A549 (cell line): ENCODE data around the gene CCNI. TPM values are rescaled to one million over a fixed set of nuclear protein-coding genes. Genes with fewer than 3 reads are reported as not detected.
"Not testable (repeated sequence)": the region's sequence is repeated elsewhere in the genome, so short reads cannot be mapped to it uniquely, and the experiment has no call there.

Experiments
- ATAC-seq, 2 experiments: fragments of 200-7000 bp in 1 of 2; fragments of >200 bp in 1 of 2; cut with Nextera tagmentation in 1 of 2; cut with Tn5 transposase in 1 of 2; 3 replicates each; pipeline versions ENCODE4 v1.8.0 to v1.9.1; 2018 to 2020; ENCODE audit warnings: mild to moderate bottlenecking in 1 of 2, moderate library complexity in 1 of 2
- CTCF ChIA-PET: fragments of 300-600 bp; sonication (Branson Sonifier 250); formaldehyde crosslinking; extraction: SDS; loops from one replicate; lab custom pipeline; 2021; ENCODE audit warnings: antibody characterized with exemption, inconsistent platforms; lab: Yijun Ruan, JAX
- POLR2A ChIA-PET: fragments of 350-600 bp; formaldehyde crosslinking; extraction: SDS; loops from one replicate; lab custom pipeline; 2021; ENCODE audit warnings: antibody characterized with exemption, inconsistent platforms; lab: Yijun Ruan, JAX
- DNase-seq, 2 experiments: peaks; one replicate each; pipeline versions ENCODE4 v3.0.0 to v3.0.0-alpha.2; 2011 to 2016; ENCODE audit warnings: low read depth in 1 of 2, low spot score in 1 of 2
- FAIRE-seq: peaks from 2 replicates; lab custom pipeline; 2011; peaks lifted over from hg19 to GRCh38; lab: Jason Lieb, UNC
- H3K27ac ChIP-seq, 2 experiments: fragments of >200 bp; sonication (Bioruptor Twin); formaldehyde crosslinking; 3 replicates each; pipeline ENCODE4 v1.5.1; 2016 to 2017
- H3K4me1 ChIP-seq: fragments of >200 bp; sonication (Bioruptor Twin); formaldehyde crosslinking; 3 replicates; pipeline ENCODE4 v1.6.1; 2016
- H3K4me2 ChIP-seq: fragments of >200 bp; sonication (Bioruptor Twin); formaldehyde crosslinking; 3 replicates; pipeline ENCODE4 v1.6.1; 2016
- H3K4me3 ChIP-seq: fragments of >200 bp; sonication (Bioruptor Twin); formaldehyde crosslinking; 3 replicates; pipeline ENCODE4 v1.5.1; 2016
- H3K9me3 ChIP-seq: fragments of >200 bp; sonication (Bioruptor Twin); formaldehyde crosslinking; 3 replicates; pipeline ENCODE4 v1.6.1; 2016
- CEBPB ChIP-seq, 2 experiments: fragments of >200 bp in 1 of 2; sonication (Bioruptor Twin) in 1 of 2; formaldehyde crosslinking in 1 of 2; IDR thresholded peaks; 2 replicates each; pipeline ENCODE4 v1.6.1; 2012 to 2016
- EHF ChIP-seq: fragments of 250-450 bp; sonication (Bioruptor Pico); IDR thresholded peaks from 2 replicates; pipeline ENCODE4 v1.5.0; 2020; ENCODE audit warnings: mild to moderate bottlenecking
- EP300 ChIP-seq, 2 experiments: fragments of >200 bp; sonication (Bioruptor Twin); formaldehyde crosslinking; IDR thresholded peaks; 2 replicates in 1 of 2; 3 replicates in 1 of 2; pipeline ENCODE4 v1.6.1; 2016 to 2017
- FOSL2 ChIP-seq, 2 experiments: fragments of 450-650 bp in 1 of 2; fragments of >200 bp in 1 of 2; sonication (Bioruptor Twin) in 1 of 2; formaldehyde crosslinking; IDR thresholded peaks; 2 replicates each; pipeline versions ENCODE4 v1.5.0 to v1.6.1; 2016 to 2020; ENCODE audit warnings: mild to moderate bottlenecking in 1 of 2, moderate library complexity in 1 of 2
- FOXS1 ChIP-seq: fragments of 250-450 bp; sonication (Bioruptor Pico); IDR thresholded peaks from 2 replicates; pipeline ENCODE4 v1.5.0; 2020; ENCODE audit warnings: mild to moderate bottlenecking, moderate library complexity
- HDAC2 ChIP-seq: fragments of 200-600 bp; sonication (generic); IDR thresholded peaks from 2 replicates; pipeline ENCODE4 v1.6.1; 2016
- HOXB5 ChIP-seq: fragments of 250-450 bp; sonication (Bioruptor Pico); IDR thresholded peaks from 2 replicates; pipeline ENCODE4 v1.5.0; 2020; ENCODE audit warnings: mild to moderate bottlenecking, moderate library complexity
- KDM1A ChIP-seq: fragments of 200-600 bp; sonication (generic); IDR thresholded peaks from 2 replicates; pipeline ENCODE4 v1.6.1; 2016; ENCODE audit warnings: low read depth, mild to moderate bottlenecking
- KDM5A ChIP-seq: fragments of 200-600 bp; sonication (generic); IDR thresholded peaks from 2 replicates; pipeline ENCODE4 v1.6.1; 2016; ENCODE audit warnings: antibody characterized with exemption, mild to moderate bottlenecking
- MAZ ChIP-seq: fragments of 150-350 bp; IDR thresholded peaks from 2 replicates; pipeline ENCODE4 v1.6.1; 2014; ENCODE audit warnings: antibody characterized with exemption, low read depth, low read length, borderline replicate concordance
- NFE2L2 ChIP-seq: fragments of 150-350 bp; conservative IDR thresholded peaks from 2 replicates; pipeline ENCODE4 v1.6.1; 2014; ENCODE audit warnings: low read length
- NPAS2 ChIP-seq: fragments of 250-450 bp; sonication (Bioruptor Pico); IDR thresholded peaks from 2 replicates; pipeline ENCODE4 v1.8.0; 2022; ENCODE audit warnings: mild to moderate bottlenecking, moderate library complexity, borderline replicate concordance
- NR3C1 ChIP-seq: fragments of >200 bp; sonication (Bioruptor Twin); formaldehyde crosslinking; IDR thresholded peaks from 3 replicates; pipeline ENCODE4 v1.6.1; 2017
- RAD21 ChIP-seq, 2 experiments: fragments of >200 bp in 1 of 2; sonication (Bioruptor Twin) in 1 of 2; formaldehyde crosslinking in 1 of 2; IDR thresholded peaks in 1 of 2; conservative IDR thresholded peaks in 1 of 2; 2 replicates in 1 of 2; 3 replicates in 1 of 2; pipeline ENCODE4 v1.6.1; 2012 to 2018; ENCODE audit warnings: inconsistent platforms in 1 of 2
- RARB ChIP-seq: fragments of 250-450 bp; sonication (Bioruptor Pico); IDR thresholded peaks from 2 replicates; pipeline ENCODE4 v1.8.0; 2021; ENCODE audit warnings: mild to moderate bottlenecking, moderate library complexity
- SMC3 ChIP-seq: fragments of >200 bp; sonication (Bioruptor Twin); formaldehyde crosslinking; IDR thresholded peaks from 3 replicates; pipeline ENCODE4 v1.6.1; 2018; ENCODE audit warnings: inconsistent platforms
- SREBF2 ChIP-seq: fragments of 450-650 bp; IDR thresholded peaks from 2 replicates; pipeline ENCODE4 v1.6.1; 2014; ENCODE audit warnings: mild to moderate bottlenecking, moderate library complexity
- TP53 ChIP-seq: fragments of 250-450 bp; sonication (Bioruptor Pico); IDR thresholded peaks from 2 replicates; pipeline ENCODE4 v1.5.0; 2021; ENCODE audit warnings: mild to moderate bottlenecking, moderate library complexity
- ZSCAN20 ChIP-seq: fragments of 250-450 bp; sonication (Bioruptor Pico); IDR thresholded peaks from 2 replicates; pipeline ENCODE4 v1.8.0; 2022; ENCODE audit warnings: mild to moderate bottlenecking, moderate library complexity
- WGBS: methylation state at CpG from one replicate; pipeline ENCODE4 v1.1.6; 2017; ENCODE audit errors: missing lambda C conversion rate; 5-methylcytosine and 5-hydroxymethylcytosine counted together
- polyA plus RNA-seq, 4 experiments: library from polyadenylated mRNA; depleted of rRNA in 3 of 4; stranded (reverse); fragments of >200 nt; fragmentation: RNase III in 1 of 4; extraction: RNeasy Plus Mini Kit Qiagen cat#74134 plus additional on column Dnase treatment in 1 of 4; gene quantifications; 2 replicates in 3 of 4; 3 replicates in 1 of 4; pipeline ENCODE4 v1.2.3, GENCODE V29; 2011 to 2017
- TF ChIP-seq, protein P1 (sequence below): fragments of >200 bp; sonication (Bioruptor Twin); formaldehyde crosslinking; IDR thresholded peaks from 3 replicates; pipeline ENCODE4 v1.6.1; 2016

CCNI gene
- polyA plus RNA-seq, 2 of the 4 experiments (the other 2 are of a cell fraction): 73.8 to 117 TPM

DNA sequence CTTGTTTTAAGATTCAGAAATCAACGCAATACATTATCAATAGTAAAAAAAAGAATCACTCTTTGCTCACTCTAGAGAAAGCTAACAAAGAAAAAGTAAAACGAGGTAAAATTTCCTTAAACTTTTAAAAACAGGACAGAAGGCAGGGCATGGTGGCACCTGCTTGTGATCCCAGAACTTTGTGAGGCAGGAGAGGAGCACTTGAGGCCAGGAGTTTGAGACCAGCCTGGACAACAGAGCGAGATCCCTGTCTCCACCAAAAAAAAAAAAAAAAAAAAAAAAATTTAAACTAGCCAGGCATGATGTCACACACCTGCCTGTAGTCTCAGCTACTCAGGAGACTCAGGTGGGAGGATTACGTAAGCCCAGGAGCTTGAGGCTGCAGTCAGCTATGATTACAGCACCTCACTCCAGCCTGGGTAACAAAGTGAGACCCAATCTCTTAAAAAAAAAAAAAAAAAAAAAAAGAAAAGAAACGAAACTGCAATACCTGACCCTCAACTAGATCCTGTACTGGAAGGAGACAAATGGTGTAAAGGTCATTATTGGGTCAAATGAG lies 3.5 kb downstream of the CCNI start:
- DNase-seq (no peak), ATAC-seq (no peak), FAIRE-seq (no peak)
- H3K9me3 ChIP-seq: no peaks in the 10 kb centered on the region
- H3K4me2 ChIP-seq: peak overlapping the region; percentile 94
- peaks cover 26% of the 10 kb centered on the region; the same call in 2 of the 3 replicates for H3K4me1 ChIP-seq
- no peak overlapping the region for H3K4me3 ChIP-seq
- WGBS: 77% methylated on average over 5 of the region's 5 CpGs
- H3K27ac ChIP-seq: no peak overlapping the region
- ChIA-PET CTCF (interaction anchor here (0.6 to 0.8 kb wide), 3 partner anchors 10 to 289 kb away, joined by 3 to 4 read pairs (median 4); no protein-coding TSS in a partner anchor), POLR2A (interaction anchor here (0.6 to 0.7 kb wide), 3 partner anchors 52 to 1231 kb away, joined by 3 to 9 read pairs (median 8); no protein-coding TSS in a partner anchor)
- TF ChIP-seq NR3C1: no peak
- TF ChIP-seq FOXS1: no peak
- no peak for TF ChIP-seq CEBPB (IDR thresholded peaks at IDR 0.05)
- TF ChIP-seq HOXB5: no peak
- TF ChIP-seq KDM5A: no peak
- TF ChIP-seq EHF (CRISPR knock-in tag): no peak
- TF ChIP-seq ZSCAN20: no peak
- TF ChIP-seq NFE2L2: no peak
- no peak for TF ChIP-seq FOSL2 (IDR thresholded peaks at IDR 0.05)
- TF ChIP-seq FOSL2 (CRISPR knock-in tag; IDR thresholded peaks at IDR 0.05): no peak
- TF ChIP-seq RARB (CRISPR knock-in tag): no peak
- no peak for TF ChIP-seq SREBF2
- no peak for TF ChIP-seq TP53 (CRISPR knock-in tag)
- TF ChIP-seq RAD21 (conservative IDR thresholded peaks at IDR 0.05 in 1 of 2, IDR thresholded peaks at IDR 0.05 in 1 of 2): no peak
- TF ChIP-seq MAZ: no peak
- no peak for TF ChIP-seq SMC3
- no peak for TF ChIP-seq NPAS2
- TF ChIP-seq KDM1A: no peak
- TF ChIP-seq, protein P1, sequence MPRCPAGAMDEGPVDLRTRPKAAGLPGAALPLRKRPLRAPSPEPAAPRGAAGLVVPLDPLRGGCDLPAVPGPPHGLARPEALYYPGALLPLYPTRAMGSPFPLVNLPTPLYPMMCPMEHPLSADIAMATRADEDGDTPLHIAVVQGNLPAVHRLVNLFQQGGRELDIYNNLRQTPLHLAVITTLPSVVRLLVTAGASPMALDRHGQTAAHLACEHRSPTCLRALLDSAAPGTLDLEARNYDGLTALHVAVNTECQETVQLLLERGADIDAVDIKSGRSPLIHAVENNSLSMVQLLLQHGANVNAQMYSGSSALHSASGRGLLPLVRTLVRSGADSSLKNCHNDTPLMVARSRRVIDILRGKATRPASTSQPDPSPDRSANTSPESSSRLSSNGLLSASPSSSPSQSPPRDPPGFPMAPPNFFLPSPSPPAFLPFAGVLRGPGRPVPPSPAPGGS: no peak
- TF ChIP-seq HDAC2: no peak

DNA sequence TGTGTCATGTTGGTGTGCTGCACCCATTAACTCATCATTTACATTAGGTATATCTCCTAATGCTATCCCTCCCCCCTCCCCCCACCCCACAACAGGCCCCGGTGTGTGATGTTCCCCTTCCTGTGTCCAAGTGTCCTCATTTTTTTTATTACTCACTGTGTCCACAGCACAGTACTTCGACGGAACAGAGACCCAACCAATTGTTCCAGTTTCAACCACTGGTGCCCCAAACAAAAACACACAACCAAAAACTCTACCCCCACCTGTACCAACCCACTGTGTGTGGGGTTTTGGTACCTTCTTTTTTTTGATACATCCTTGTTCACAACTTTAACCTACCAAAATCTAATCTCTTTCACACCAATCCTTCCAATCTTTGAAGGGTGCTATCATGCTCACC lies 6.3 kb downstream of the CCNI start:
- H3K9me3 ChIP-seq, H3K27ac ChIP-seq, ATAC-seq, H3K4me3 ChIP-seq, DNase-seq, FAIRE-seq, H3K4me2 ChIP-seq, POLR2A ChIA-PET: not testable (repeated sequence)
- WGBS: 89% methylated on average over 2 of the region's 3 CpGs
- CTCF ChIA-PET: interaction anchor here (0.6 to 0.7 kb wide), 2 partner anchors 281 to 639 kb away, joined by 3 to 4 read pairs; no protein-coding TSS in a partner anchor
- H3K4me1 ChIP-seq: peaks cover 26% of the 10 kb centered on the region; the same call in 2 of the 3 replicates

DNA sequence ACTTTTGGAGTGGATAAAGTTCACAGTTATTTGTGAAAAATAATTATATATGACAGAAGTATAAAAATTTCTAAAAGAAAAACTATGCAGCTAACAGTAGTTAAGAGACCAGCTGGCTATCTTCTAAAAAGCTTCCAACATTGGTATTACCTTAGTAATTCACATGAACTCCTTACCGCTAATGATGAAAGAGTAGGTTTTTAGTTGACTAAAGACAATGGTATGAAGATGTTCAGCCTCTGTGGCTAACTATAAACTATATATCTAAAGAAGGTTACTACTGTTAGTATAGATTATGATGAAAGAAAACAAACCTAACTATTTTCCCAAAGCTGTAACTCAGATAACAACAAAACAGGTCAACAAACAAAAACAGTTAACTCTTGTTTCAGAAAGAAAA lies 10.4 kb downstream of the CCNI start:
- FAIRE-seq: no peak
- H3K4me2 ChIP-seq: no peak overlapping the region
- H3K4me3 ChIP-seq: no peak overlapping the region
- no peak overlapping the region for H3K27ac ChIP-seq
- CTCF ChIA-PET: interaction anchor here (1.0 kb wide), 1 partner anchor 138 kb away, joined by 3 read pairs; no protein-coding TSS in a partner anchor
- H3K4me1 ChIP-seq: no peaks in the 10 kb centered on the region
- TF ChIP-seq EP300 (IDR thresholded peaks at IDR 0.05) (no peak), NR3C1 (no peak)
- POLR2A ChIA-PET: no interaction called here
- 96% methylated on average over 1 of the region's 1 CpG for WGBS
- DNase-seq: no peak
- no peak for ATAC-seq
- H3K9me3 ChIP-seq: no peaks in the 10 kb centered on the region

DNA sequence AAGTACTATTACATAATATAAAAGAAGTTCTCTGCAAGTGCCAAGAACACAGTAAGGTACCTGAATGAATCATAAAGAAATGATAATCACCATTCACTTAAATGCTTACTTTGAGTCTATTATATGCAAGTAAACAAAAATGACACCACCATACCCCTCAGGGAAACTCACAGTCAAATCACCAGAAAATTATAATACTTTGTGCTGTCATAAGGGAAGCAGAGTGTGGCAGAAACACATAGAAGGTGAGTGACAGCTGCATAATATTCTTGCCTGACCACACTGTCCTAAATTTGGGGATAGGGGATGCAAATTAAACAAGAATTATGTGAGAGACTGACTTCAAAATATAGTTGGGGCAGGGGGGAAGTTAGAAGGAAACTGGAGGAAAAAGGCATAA lies 12.9 kb downstream of the CCNI start:
- no peak for FAIRE-seq

More for the DNA sequence above, 12.9 kb downstream of the CCNI start:
- TF ChIP-seq TP53 (CRISPR knock-in tag) (no peak), FOSL2 (IDR thresholded peaks at IDR 0.05) (no peak), FOSL2 (CRISPR knock-in tag; IDR thresholded peaks at IDR 0.05) (no peak), MAZ (no peak)
- Histone ChIP-seq H3K4me1 (no peaks in the 10 kb centered on the region), H3K27ac (no peak overlapping the region), H3K9me3 (no peaks in the 10 kb centered on the region), H3K4me3 (no peak overlapping the region), H3K4me2 (no peak overlapping the region)
- no peak for DNase-seq
- POLR2A ChIA-PET: no interaction called here
- CTCF ChIA-PET: interaction anchor here (0.6 kb wide), 1 partner anchor 14 kb away, joined by 3 read pairs; no protein-coding TSS in a partner anchor
- no peak for ATAC-seq
